HepG2 (cell line): ENCODE data around the gene RAP1A.
"Not testable (repeated sequence)": the region's sequence is repeated elsewhere in the genome, so short reads cannot be mapped to it uniquely, and the experiment has no call there.

Experiments
- BHLHE40 ChIP-seq: IDR thresholded peaks from 2 replicates; pipeline ENCODE4 v1.6.1; 2011; ENCODE audit warnings: low read length, improper control_type of control experiment
- CC2D1A ChIP-seq: sonication (generic); formaldehyde crosslinking; IDR thresholded peaks from 2 replicates; pipeline ENCODE4 v1.8.1; 2023; ENCODE audit warnings: mild to moderate bottlenecking, missing genetic modification reagents
- FOXJ3 ChIP-seq: sonication (generic); formaldehyde crosslinking; IDR thresholded peaks from 2 replicates; pipeline ENCODE4 v1.4.0; 2020; ENCODE audit warnings: missing genetic modification reagents, mild to moderate bottlenecking, borderline replicate concordance
- HMG20B ChIP-seq: conservative IDR thresholded peaks from 2 replicates; pipeline ENCODE4 v1.6.1; 2016; ENCODE audit warnings: missing genetic modification reagents, missing compliant biosample characterization
- POLR2A ChIP-seq, 2 experiments: IDR thresholded peaks; 2 replicates each; pipeline ENCODE4 v1.6.1; 2011; ENCODE audit warnings: low read depth in 2 of 2, low read length in 2 of 2, mild to moderate bottlenecking in 1 of 2, moderate library complexity in 1 of 2; ENCODE audit not compliant: insufficient read depth in 1 of 2
- TCF12 ChIP-seq, 2 experiments: fragments of 450-650 bp in 1 of 2; sonication (generic) in 1 of 2; formaldehyde crosslinking in 1 of 2; IDR thresholded peaks; 2 replicates each; pipeline versions ENCODE4 v1.6.1 to v1.8.0; 2017 to 2022; ENCODE audit warnings: antibody characterized with exemption in 1 of 2, mild to moderate bottlenecking in 1 of 2, missing genetic modification reagents in 1 of 2, moderate library complexity in 1 of 2
- ZNF101 ChIP-seq: sonication (generic); formaldehyde crosslinking; IDR thresholded peaks from 2 replicates; pipeline ENCODE4 v1.4.0; 2020; ENCODE audit warnings: mild to moderate bottlenecking, low read depth, missing genetic modification reagents, borderline replicate concordance
- ZNF557 ChIP-seq: sonication (generic); formaldehyde crosslinking; IDR thresholded peaks from 2 replicates; pipeline ENCODE4 v1.4.0; 2020; ENCODE audit warnings: missing genetic modification reagents
- TF ChIP-seq, protein P1 (sequence below): sonication (generic); formaldehyde crosslinking; IDR thresholded peaks from 2 replicates; pipeline ENCODE4 v1.5.1; 2020; ENCODE audit warnings: missing genetic modification reagents, mild to moderate bottlenecking, borderline replicate concordance
- TF ChIP-seq, protein P2 (sequence below): sonication (generic); formaldehyde crosslinking; IDR thresholded peaks from 2 replicates; pipeline ENCODE4 v1.5.1; 2020; ENCODE audit warnings: mild to moderate bottlenecking, missing genetic modification reagents
- TF ChIP-seq, protein P3 (sequence below): sonication (generic); formaldehyde crosslinking; IDR thresholded peaks from 2 replicates; pipeline ENCODE4 v1.5.0; 2020; ENCODE audit warnings: mild to moderate bottlenecking, missing genetic modification reagents, moderate library complexity
- TF ChIP-seq, protein P4 (sequence below): sonication (generic); formaldehyde crosslinking; IDR thresholded peaks from 2 replicates; pipeline ENCODE4 v1.8.0; 2022; ENCODE audit warnings: missing genetic modification reagents, mild to moderate bottlenecking, borderline replicate concordance

DNA sequence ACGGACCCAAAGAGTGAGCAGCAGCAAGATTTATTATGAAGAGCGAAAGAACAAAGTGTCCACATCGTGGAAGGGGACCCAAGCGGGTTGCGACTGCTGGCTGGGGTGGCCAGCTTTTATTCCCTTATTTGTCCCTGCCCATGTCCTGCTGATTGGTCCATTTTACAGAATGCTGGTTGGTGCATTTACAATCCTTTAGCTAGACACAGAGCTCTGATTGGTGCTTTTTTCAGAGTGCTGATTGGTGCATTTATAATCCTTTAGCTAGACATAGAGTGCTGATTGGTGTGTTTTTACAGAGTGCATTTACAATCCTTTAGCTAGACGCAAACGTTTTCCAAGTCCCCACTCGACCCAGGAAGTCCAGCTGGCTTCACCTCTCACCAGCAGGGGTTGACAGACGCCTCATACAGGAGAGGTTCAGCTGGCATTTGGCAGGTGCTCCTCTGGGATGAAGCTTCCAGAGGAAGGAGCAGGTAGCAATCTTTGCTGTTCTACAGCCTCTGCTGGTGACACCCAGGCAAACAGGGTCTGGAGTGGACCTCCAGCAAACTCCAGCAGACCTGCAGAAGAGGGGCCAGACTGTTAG lies 60.7 kb downstream of the RAP1A start:
- TF ChIP-seq FOXJ3 (CRISPR knock-in tag); BHLHE40; TCF12 (IDR thresholded peaks at IDR 0.05); TCF12 (CRISPR knock-in tag; IDR thresholded peaks at IDR 0.05); CC2D1A (CRISPR knock-in tag); ZNF557 (CRISPR knock-in tag); ZNF101 (CRISPR knock-in tag); POLR2A (IDR thresholded peaks at IDR 0.05; ENCODE audit: insufficient read depth in 1 of 2, low read depth in 2 of 2, low read length in 2 of 2); HMG20B (CRISPR knock-in tag): not testable (repeated sequence)
- TF ChIP-seq, protein P1, sequence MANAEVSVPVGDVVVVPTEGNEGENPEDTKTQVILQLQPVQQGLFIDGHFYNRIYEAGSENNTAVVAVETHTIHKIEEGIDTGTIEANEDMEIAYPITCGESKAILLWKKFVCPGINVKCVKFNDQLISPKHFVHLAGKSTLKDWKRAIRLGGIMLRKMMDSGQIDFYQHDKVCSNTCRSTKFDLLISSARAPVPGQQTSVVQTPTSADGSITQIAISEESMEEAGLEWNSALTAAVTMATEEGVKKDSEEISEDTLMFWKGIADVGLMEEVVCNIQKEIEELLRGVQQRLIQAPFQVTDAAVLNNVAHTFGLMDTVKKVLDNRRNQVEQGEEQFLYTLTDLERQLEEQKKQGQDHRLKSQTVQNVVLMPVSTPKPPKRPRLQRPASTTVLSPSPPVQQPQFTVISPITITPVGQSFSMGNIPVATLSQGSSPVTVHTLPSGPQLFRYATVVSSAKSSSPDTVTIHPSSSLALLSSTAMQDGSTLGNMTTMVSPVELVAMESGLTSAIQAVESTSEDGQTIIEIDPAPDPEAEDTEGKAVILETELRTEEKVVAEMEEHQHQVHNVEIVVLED (CRISPR knock-in tag), result not testable (repeated sequence)
- TF ChIP-seq, protein P2, sequence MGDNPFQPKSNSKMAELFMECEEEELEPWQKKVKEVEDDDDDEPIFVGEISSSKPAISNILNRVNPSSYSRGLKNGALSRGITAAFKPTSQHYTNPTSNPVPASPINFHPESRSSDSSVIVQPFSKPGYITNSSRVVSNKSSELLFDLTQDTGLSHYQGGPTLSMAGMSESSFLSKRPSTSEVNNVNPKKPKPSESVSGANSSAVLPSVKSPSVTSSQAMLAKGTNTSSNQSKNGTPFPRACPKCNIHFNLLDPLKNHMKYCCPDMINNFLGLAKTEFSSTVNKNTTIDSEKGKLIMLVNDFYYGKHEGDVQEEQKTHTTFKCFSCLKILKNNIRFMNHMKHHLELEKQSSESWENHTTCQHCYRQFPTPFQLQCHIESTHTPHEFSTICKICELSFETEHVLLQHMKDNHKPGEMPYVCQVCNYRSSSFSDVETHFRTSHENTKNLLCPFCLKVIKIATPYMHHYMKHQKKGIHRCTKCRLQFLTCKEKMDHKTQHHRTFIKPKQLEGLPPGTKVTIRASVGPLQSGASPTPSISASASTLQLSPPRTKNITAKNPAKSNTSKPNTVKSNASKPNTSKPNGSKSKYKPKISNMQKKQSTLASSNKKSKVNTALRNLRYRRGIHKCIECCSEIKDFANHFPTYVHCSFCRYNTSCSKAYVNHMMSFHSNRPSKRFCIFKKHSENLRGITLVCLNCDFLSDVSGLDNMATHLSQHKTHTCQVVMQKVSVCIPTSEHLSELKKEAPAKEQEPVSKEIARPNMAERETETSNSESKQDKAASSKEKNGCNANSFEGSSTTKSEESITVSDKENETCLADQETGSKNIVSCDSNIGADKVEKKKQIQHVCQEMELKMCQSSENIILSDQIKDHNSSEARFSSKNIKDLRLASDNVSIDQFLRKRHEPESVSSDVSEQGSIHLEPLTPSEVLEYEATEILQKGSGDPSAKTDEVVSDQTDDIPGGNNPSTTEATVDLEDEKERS, result not testable (repeated sequence)
- TF ChIP-seq, protein P3, sequence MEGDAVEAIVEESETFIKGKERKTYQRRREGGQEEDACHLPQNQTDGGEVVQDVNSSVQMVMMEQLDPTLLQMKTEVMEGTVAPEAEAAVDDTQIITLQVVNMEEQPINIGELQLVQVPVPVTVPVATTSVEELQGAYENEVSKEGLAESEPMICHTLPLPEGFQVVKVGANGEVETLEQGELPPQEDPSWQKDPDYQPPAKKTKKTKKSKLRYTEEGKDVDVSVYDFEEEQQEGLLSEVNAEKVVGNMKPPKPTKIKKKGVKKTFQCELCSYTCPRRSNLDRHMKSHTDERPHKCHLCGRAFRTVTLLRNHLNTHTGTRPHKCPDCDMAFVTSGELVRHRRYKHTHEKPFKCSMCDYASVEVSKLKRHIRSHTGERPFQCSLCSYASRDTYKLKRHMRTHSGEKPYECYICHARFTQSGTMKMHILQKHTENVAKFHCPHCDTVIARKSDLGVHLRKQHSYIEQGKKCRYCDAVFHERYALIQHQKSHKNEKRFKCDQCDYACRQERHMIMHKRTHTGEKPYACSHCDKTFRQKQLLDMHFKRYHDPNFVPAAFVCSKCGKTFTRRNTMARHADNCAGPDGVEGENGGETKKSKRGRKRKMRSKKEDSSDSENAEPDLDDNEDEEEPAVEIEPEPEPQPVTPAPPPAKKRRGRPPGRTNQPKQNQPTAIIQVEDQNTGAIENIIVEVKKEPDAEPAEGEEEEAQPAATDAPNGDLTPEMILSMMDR, result not testable (repeated sequence)
- TF ChIP-seq, protein P4, sequence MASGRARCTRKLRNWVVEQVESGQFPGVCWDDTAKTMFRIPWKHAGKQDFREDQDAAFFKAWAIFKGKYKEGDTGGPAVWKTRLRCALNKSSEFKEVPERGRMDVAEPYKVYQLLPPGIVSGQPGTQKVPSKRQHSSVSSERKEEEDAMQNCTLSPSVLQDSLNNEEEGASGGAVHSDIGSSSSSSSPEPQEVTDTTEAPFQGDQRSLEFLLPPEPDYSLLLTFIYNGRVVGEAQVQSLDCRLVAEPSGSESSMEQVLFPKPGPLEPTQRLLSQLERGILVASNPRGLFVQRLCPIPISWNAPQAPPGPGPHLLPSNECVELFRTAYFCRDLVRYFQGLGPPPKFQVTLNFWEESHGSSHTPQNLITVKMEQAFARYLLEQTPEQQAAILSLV, result not testable (repeated sequence)
